ENCODE measurements around the gene DGLUCY.
A peak's percentile ranks its signal among the peaks of the same experiment; 100 is the strongest.
"Not testable (repeated sequence)": the region's sequence is repeated elsewhere in the genome, so short reads cannot be mapped to it uniquely, and the experiment has no call there.

DGLUCY gene

GRCh38 chr14:91216731-91217226, 102.9 kb downstream of the DGLUCY start:
- DNase-seq = no peak

GRCh38 chr14:91218014-91218413, 104.1 kb downstream of the DGLUCY start:
- DNase-seq = no peak

- no peak for DNase-seq
Measured at GRCh38 chr14:91219517-91220389, 105.9 kb downstream of the DGLUCY start.

GRCh38 chr14:91220581-91221000, 106.7 kb downstream of the DGLUCY start:
- DNase-seq = no peak

- DNase-seq = no peak
Measured at GRCh38 chr14:91221270-91221669, 107.4 kb downstream of the DGLUCY start.

GRCh38 chr14:91223028-91223783, 109.3 kb downstream of the DGLUCY start:
- DNase-seq = peak; percentile 34 to 51

- no peak for DNase-seq
Measured at GRCh38 chr14:91225025-91225424, 111.2 kb downstream of the DGLUCY start.

GRCh38 chr14:91226360-91226759, 112.5 kb downstream of the DGLUCY start:
- DNase-seq = not testable (repeated sequence)

- DNase-seq = peak; percentile 33 to 46
Measured at GRCh38 chr14:91227183-91227628, 113.3 kb downstream of the DGLUCY start.

- DNase-seq = peak; percentile 88 to 91
Measured at GRCh38 chr14:91228112-91229004, 114.5 kb downstream of the DGLUCY start.

- no peak for DNase-seq
Measured at GRCh38 chr14:91229005-91229382, 115.1 kb downstream of the DGLUCY start.

- peak; percentile 66 to 73 for DNase-seq
Measured at GRCh38 chr14:91229743-91230200, 115.9 kb downstream of the DGLUCY start.

- DNase-seq = no peak
Measured at GRCh38 chr14:91230397-91231035, 116.6 kb downstream of the DGLUCY start.

- DNase-seq = no peak
Measured at GRCh38 chr14:91231446-91231845, 117.6 kb downstream of the DGLUCY start.

GRCh38 chr14:91232052-91232451, 118.2 kb downstream of the DGLUCY start:
- no peak for DNase-seq

- DNase-seq = no peak
Measured at GRCh38 chr14:91232603-91233002, 118.7 kb downstream of the DGLUCY start.

GRCh38 chr14:91233936-91234790, 120.3 kb downstream of the DGLUCY start:
- DNase-seq = no peak

GRCh38 chr14:91234791-91235114, 120.9 kb downstream of the DGLUCY start:
- no peak for DNase-seq

- DNase-seq = no peak
Measured at GRCh38 chr14:91235841-91236240, 122.0 kb downstream of the DGLUCY start.

GRCh38 chr14:91237219-91237618, 123.3 kb downstream of the DGLUCY start:
- DNase-seq = no peak

- DNase-seq = no peak
Measured at GRCh38 chr14:91238085-91238484, 124.2 kb downstream of the DGLUCY start.

Measured in activated CD4-positive, alpha-beta T cell treated with anti-CD3 and anti-CD28 coated beads, Interleukin-2, amount 50 U/mL, for 48 hours (primary cell).